ENCODE data around the gene SRP14.
"Not testable (repeated sequence)": the region's sequence is repeated elsewhere in the genome, so short reads cannot be mapped to it uniquely, and the experiment has no call there.

Gene SRP14

DNA sequence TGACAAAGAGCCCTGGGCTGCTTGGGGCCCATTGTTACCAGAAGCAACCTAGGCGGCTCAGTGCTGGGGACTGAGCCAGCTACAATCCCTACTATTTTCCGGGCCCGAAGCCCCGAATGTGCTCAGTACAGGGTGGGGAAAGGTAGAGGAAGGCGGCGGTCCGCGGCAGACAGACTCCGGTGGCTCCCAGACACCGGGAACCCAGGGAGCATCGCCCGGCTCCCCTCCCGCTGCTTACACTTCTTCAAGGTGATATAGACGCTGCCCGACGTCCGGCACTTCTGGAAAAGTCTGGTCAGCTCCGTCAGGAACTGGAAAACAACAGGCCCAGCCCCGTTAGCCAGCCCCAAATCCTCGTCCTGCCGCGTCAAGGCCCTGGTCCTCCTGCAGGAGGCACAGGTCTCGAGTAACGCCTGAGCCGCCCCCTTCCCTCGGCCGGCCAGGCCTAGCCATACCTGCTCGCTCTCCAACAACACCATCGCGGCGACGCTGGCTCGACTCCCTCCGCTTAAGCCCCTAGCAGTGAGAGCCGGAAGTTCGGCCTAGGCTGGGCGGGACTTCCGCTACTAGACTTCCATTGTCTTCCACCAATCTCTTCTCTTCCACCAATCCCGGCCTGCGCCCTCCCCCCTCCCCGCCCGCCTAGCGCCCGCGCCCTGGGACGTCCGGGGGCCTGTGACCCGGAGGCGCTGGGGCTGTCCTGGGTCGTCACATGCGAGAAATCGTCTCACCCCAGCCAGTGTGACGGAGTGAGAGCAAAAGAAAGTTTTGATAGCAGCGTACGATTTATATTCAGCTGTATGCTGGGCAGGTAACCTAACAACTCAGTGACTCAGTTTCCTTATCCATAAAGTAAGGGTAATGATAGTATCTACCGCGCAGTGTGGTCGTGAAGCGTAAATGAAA, at the start of gene SRP14:
Gene SRP14, minus strand, starts transcription at position 544 of the 906 bp plus-strand sequence. Its CDS starts 65 bp downstream, at position 479.
- DNase-seq (ENCODE audit: low read depth in 2 of 3, low spot score in 1 of 3) = peak; percentile 89 to 91 (median 89)

GRCh38 chr15:40087991-40088928, 49.3 kb upstream of the SRP14 start:
- DNase-seq (ENCODE audit: low read depth in 2 of 3, low spot score in 1 of 3) = no peak

- no peak for DNase-seq (ENCODE audit: low read depth in 2 of 3, low spot score in 1 of 3)
These were observed 48.3 kb upstream of the SRP14 start for GRCh38 chr15:40087068-40087810.

DNA sequence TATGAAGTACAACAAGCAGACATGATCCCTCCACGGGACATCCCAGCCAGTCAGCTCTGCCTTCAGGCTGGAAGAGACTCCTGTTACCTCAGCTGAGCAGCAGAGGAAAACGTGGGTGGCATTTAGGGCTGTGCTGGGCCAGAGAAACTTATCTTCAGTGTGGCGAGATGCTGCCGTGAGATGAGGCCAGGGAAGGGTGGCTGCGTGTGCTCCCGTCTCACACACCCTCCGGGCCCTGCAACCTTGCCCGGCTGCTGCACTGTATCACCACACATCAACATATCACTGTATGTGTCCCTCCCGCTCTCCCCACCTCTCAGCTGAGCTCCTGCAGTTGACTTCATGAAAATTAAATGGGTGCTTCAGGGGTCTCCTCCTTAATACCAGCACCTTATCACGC, 46.3 kb upstream of the SRP14 start:
- DNase-seq (ENCODE audit: low read depth in 2 of 3, low spot score in 1 of 3) = no peak

GRCh38 chr15:40084650-40085049, 45.7 kb upstream of the SRP14 start:
- DNase-seq (ENCODE audit: low read depth in 2 of 3, low spot score in 1 of 3) = no peak

GRCh38 chr15:40082195-40082883, 43.4 kb upstream of the SRP14 start:
- DNase-seq (ENCODE audit: low read depth in 2 of 3, low spot score in 1 of 3) = no peak

DNA sequence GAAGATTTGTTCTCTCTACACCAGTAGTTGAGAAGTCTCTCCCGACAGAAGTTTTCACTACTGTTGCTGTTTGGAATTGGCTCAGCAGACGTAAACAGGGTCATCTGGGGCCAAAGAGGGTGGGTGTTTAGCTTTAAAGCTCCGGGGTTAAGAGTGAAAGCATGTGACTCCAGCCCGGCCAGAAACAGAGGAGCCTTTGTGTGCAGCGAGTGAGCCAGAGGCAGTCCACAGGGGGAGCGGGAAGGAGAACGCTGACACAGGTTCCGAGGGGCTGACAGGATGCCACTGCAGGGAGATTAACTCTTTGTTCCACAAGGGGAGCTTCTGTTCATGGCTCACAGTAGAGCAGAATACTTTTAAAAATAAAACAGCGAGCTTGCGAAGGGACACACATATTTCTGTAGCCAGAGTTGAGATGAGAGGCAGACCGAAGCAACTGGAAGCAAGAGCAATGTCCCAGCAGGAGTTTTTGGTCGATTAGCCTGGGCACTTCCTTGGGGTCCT, 42.8 kb upstream of the SRP14 start:
- DNase-seq (ENCODE audit: low read depth in 2 of 3, low spot score in 1 of 3) = no peak

DNA sequence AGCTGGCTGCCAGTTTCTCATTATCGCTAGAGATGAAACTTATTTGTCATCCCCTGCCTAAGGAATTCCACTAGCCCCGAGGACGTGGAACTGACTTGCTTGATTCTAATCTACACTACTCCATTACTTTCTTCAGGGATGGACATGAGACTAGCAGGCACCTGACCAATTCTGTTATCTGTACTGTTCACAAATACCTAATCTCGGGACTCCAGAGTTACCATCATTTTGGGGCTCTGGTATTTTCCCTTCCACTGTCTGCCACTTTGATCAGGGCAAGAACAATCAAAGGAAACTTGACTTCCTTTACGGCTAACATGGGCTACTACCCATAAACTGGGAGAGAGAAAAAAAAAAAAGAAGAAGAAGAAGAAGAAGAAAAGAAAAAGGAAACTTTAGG, 41.9 kb upstream of the SRP14 start:
- no peak for DNase-seq (ENCODE audit: low read depth in 2 of 3, low spot score in 1 of 3)

DNA sequence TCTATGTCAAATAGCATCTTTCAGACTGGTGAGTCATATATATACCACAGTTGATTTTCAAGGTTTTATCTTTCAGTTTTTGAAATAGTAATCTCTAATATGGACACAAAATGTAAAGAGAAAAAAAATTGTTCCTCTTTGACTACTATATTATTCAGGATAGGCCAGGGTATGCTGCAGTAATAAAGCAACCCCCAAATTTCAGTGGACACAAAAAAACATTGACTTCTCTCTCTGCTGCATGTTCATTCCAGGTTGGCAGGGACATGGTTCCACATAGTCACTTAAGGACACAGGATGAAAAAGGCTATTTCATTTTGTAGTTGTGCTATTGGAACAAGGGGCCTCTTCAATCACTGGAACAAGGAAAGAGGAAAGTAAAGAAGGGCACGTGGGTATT, 41.1 kb upstream of the SRP14 start:
- no peak for DNase-seq (ENCODE audit: low read depth in 2 of 3, low spot score in 1 of 3)

GRCh38 chr15:40079456-40079855, 40.5 kb upstream of the SRP14 start:
- DNase-seq (ENCODE audit: low read depth in 2 of 3, low spot score in 1 of 3) = no peak

DNA sequence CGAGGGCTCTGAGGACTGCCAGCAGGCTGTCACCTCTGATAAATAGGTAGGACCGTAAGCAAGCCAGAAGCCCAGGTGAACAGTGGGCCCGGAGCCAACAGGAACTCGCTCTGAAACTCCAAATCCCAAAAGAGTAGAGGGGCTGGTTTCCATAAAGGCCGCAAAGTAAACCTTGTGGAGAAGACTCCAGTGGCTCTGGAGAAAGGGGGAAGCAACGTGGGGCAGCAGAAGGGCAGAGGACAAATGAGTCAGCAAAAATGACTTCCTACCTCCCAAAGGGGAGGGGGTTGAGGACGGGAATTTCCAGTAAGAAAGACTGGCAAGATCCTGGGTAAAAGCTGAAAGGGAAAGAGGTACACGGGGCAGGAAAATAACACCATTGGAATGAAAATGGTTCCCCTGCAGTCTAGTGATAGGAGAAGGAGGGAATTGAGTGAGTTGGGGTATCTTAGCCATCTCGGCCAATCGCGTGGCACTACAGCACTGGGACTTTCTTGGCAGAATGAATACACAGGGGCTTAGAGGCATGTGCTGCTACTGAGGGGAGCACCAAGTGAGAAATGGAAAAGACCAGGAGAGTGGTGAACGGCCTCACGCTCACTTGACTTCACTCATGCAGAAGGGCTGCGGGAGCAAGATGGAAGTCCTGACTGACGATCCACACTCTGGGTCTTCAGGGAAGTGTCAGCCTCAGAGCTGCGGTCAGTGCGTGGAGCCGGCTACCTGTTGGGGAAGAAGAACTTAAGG, 36.5 kb upstream of the SRP14 start:
- DNase-seq (ENCODE audit: low read depth in 2 of 3, low spot score in 1 of 3) = no peak

- DNase-seq (ENCODE audit: low read depth in 2 of 3, low spot score in 1 of 3) = not testable (repeated sequence)
These were observed 35.7 kb upstream of the SRP14 start for GRCh38 chr15:40074656-40075055.

DNA sequence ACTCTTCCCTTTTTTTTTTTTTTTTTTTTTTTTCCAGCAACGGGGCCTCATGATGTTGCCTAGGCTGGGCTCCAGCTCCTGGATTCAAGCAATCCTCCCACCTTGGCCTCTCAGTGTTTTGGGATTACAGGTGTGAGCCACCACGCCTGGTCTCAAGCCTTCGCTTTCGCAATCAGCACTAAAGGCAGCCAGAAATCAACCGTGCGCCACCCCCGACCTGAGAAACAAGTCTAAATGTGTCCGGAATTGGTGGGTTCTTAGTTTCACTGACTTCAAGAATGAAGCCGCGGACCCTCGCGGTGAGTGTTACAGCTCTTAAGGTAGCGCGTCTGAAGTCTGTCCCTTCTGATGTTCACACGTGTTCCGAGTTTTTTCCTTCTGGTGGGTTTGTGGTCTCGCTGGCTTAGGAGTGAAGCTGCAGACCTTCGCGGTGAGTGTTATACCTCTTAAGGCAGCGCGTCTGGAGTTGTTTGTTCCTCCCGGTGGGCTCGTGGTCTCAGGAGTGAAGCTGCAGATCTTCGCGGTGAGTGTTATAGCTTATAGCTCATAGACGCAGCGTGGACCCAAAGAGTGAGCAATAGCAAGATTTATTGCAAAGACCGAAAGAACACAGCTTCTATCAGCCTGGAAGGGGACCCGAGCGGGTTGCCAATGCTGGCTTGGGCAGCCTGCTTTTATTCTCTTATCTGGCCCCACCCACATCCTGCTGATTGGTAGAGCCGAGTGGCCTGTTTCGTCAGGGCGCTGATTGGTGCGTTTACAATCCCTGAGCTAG, 34.9 kb upstream of the SRP14 start:
- DNase-seq (ENCODE audit: low read depth in 2 of 3, low spot score in 1 of 3) = not testable (repeated sequence)

- DNase-seq (ENCODE audit: low read depth in 2 of 3, low spot score in 1 of 3) = no peak
These were observed 33.4 kb upstream of the SRP14 start for GRCh38 chr15:40072216-40072990.

DNA sequence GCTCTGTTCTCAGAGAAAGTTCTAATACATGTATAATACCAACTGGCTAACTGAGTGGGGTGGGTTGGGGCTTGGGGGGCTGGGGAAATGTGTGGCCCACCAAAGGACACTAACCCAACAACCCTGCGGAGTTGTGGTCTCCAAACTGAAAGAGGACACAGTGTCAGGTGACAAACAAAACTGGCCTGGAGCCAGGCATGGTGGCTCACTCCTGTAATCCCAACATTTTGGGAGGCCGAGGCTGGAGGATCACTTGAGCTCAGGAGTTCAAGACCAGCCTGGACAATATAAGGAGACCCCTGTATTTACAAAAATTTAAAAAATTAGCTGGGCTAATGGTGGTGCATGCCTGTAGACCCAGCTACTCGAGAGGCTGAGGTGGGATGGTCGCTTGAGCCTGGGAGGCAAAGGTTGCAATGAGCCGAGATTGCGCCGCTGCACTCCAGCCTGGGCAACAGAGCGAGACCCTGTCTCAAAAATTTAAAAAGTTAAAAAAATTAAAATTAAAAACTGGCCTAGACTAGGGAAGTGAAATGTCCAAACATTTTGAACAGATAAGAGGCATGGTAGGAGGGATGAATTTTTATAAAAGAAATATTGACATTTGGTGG, 31.7 kb upstream of the SRP14 start:
- DNase-seq (ENCODE audit: low read depth in 2 of 3, low spot score in 1 of 3) = no peak

GRCh38 chr15:40070166-40070557, 31.2 kb upstream of the SRP14 start:
- no peak for DNase-seq (ENCODE audit: low read depth in 2 of 3, low spot score in 1 of 3)
